ENCODE measurements around the gene CSTF3.
"Not testable (repeated sequence)": the region's sequence is repeated elsewhere in the genome, so short reads cannot be mapped to it uniquely, and the experiment has no call there.

DNA sequence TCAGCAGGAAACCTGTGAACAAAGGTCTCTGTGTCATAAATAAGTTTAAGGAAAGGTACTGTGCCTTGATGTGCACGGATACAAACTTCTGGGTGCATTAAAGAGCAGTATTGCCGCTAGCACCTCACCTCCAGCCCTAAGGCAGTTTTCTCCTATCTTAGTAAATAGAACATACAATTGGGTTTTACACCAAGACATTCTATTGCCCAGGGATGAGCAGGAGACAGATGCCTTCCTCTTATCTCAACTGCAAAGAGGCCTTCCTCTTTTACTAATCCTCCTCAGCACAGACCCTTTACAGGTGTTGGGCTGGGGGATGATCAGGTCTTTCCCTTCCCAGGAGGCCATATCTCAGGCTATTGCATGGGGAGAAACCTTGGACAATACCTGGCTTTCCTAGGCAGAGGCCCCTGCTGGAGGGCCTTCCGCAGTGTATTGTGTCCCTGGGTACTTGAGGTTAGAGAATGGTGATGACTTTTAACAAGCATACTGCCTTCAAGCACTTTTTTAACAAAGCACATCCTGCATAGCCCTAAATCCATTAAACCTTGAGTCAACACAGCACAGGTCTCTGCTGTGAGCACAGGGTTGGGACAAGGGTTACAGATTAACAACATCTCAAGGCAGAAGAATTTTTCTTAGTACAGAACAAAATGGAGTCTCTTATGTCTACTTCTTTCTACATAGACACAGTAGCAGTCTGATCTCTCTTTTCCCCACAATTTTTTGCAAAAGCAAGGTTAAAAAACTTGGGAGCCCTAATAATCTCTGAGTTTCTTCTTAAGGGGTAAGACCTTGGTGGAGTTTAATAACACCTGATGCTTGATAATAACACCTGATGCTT, 111.5 kb downstream of the CSTF3 start:
- TF ChIP-seq, protein P1, sequence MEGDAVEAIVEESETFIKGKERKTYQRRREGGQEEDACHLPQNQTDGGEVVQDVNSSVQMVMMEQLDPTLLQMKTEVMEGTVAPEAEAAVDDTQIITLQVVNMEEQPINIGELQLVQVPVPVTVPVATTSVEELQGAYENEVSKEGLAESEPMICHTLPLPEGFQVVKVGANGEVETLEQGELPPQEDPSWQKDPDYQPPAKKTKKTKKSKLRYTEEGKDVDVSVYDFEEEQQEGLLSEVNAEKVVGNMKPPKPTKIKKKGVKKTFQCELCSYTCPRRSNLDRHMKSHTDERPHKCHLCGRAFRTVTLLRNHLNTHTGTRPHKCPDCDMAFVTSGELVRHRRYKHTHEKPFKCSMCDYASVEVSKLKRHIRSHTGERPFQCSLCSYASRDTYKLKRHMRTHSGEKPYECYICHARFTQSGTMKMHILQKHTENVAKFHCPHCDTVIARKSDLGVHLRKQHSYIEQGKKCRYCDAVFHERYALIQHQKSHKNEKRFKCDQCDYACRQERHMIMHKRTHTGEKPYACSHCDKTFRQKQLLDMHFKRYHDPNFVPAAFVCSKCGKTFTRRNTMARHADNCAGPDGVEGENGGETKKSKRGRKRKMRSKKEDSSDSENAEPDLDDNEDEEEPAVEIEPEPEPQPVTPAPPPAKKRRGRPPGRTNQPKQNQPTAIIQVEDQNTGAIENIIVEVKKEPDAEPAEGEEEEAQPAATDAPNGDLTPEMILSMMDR (optimal IDR thresholded peaks at IDR 0.05 in 1 of 3, IDR thresholded peaks at IDR 0.05 in 1 of 3, conservative IDR thresholded peaks at IDR 0.05 in 1 of 3; ENCODE audit: extremely low read depth in 1 of 3, insufficient read depth in 2 of 3, low read length in 3 of 3) = not testable (repeated sequence)
- not testable (repeated sequence) for TF ChIP-seq EZH2 (IDR thresholded peaks at IDR 0.05; ENCODE audit: low read length)

Data from keratinocyte (primary cell).